Spleen (tissue), 11 donors: ENCODE measurements around the gene AP3B1. TPM values are rescaled to one million over a fixed set of nuclear protein-coding genes. Genes with fewer than 3 reads are reported as not detected.

Experiments
- DNase-seq: peaks from one replicate; pipeline ENCODE4 v3.0.0-alpha.2; 2020
- H3K27ac ChIP-seq, 8 donors: fragments of 200-600 bp; sonication (generic) in 7 of 8; 1 replicate in 4 of 8; 2 replicates in 4 of 8; pipeline versions ENCODE4 v1.5.0 to v1.8.0; 2016 to 2021; ENCODE audit warnings: inconsistent platforms in 4 of 8, mild to moderate bottlenecking in 4 of 8, moderate library complexity in 1 of 8
- H3K27me3 ChIP-seq, 7 donors: fragments of 200-600 bp; sonication (generic) in 6 of 7; replicated peaks in 1 of 7; 1 replicate in 4 of 7; 2 replicates in 3 of 7; pipeline versions ENCODE4 v1.5.0 to v1.8.0; 2016 to 2021; ENCODE audit warnings: inconsistent platforms in 3 of 7, mild to moderate bottlenecking in 1 of 7
- H3K36me3 ChIP-seq, 6 donors: fragments of 200-600 bp; sonication (generic) in 5 of 6; 1 replicate in 4 of 6; 2 replicates in 2 of 6; pipeline versions ENCODE4 v1.5.0 to v1.8.0; 2016 to 2021; ENCODE audit warnings: inconsistent platforms in 2 of 6
- H3K4me1 ChIP-seq, 6 donors: fragments of 200-600 bp; sonication (generic) in 5 of 6; 1 replicate in 3 of 6; 2 replicates in 3 of 6; pipeline versions ENCODE4 v1.5.0 to v1.8.0; 2016 to 2021; ENCODE audit warnings: inconsistent platforms in 3 of 6
- H3K4me3 ChIP-seq, 8 donors: fragments of 200-600 bp; sonication (generic) in 7 of 8; 1 replicate in 4 of 8; 2 replicates in 4 of 8; pipeline versions ENCODE4 v1.5.0 to v1.8.0; 2016 to 2021; ENCODE audit warnings: inconsistent platforms in 4 of 8, mild to moderate bottlenecking in 4 of 8, moderate library complexity in 2 of 8
- H3K9me3 ChIP-seq, 8 donors: fragments of 200-600 bp; sonication (generic) in 7 of 8; 1 replicate in 4 of 8; 2 replicates in 4 of 8; pipeline versions ENCODE4 v1.5.0 to v1.8.0; 2016 to 2021; ENCODE audit warnings: inconsistent platforms in 4 of 8
- CTCF ChIP-seq, 11 experiments: fragments of 200-600 bp in 7 of 11; fragments of 450-650 bp in 4 of 11; sonication (generic) in 4 of 11; IDR thresholded peaks in 8 of 11; conservative IDR thresholded peaks in 3 of 11; 1 replicate in 7 of 11; 2 replicates in 4 of 11; pipeline versions ENCODE4 v1.4.0 to v1.8.0; 2016 to 2021; ENCODE audit warnings: antibody characterized with exemption in 11 of 11, inconsistent platforms in 4 of 11, mild to moderate bottlenecking in 1 of 11
- POLR2A ChIP-seq, 3 donors: fragments of 450-650 bp; IDR thresholded peaks; one replicate each; pipeline ENCODE4 v1.5.1; 2017; ENCODE audit warnings: antibody characterized with exemption in 3 of 3, mild to moderate bottlenecking in 1 of 3
- POLR2AphosphoS5 ChIP-seq, 3 donors: sonication (generic); formaldehyde crosslinking; IDR thresholded peaks; one replicate each; pipeline ENCODE4 v1.5.1; 2017; ENCODE audit warnings: antibody characterized with exemption in 3 of 3
- WGBS, 5 donors: extraction: QIAGEN DNeasy Blood & Tissue Kit in 3 of 5; methylation state at CpG; one replicate each; pipeline versions ENCODE4 v1.1.5 to v1.1.7; 2013 to 2018; 5-methylcytosine and 5-hydroxymethylcytosine counted together
- intact Hi-C: fragments of 100-400 bp; cut with DNase I; formaldehyde crosslinking; loops from one replicate; pipeline ENCODE4 v1.15.0; 2023; ENCODE audit warnings: low total_unique reads
- polyA plus RNA-seq, 3 donors: library from polyadenylated mRNA; stranded (reverse); fragments of 200-250 nt; gene quantifications; one replicate each; pipeline ENCODE4 v1.2.1, GENCODE V29; 2013
- total RNA-seq, 7 donors: library from RNA; depleted of rRNA in 3 of 7; stranded (reverse); fragments of >200 nt in 3 of 7; fragmentation: NEBNext Ultra II Directional in 4 of 7; extraction: Animal tissue kit (Norgen Biotek cat#: 25700) in 4 of 7; gene quantifications; one replicate each; pipeline versions ENCODE4 v1.1.0 to v1.2.1, GENCODE V29; 2016 to 2021
- donor health status: healthy with polysubstance abuse.
- donor health status: DM: no; HTN: no; CAD: no; lungs with moderate emphysema.
- donor health status: DM: no; HTN: no; CAD: no.
- donor health status: Bipolar disorder and iron deficiency.
- donor health status: healthy.
- donor health status: DM: no; HTN: no; CAD: no.
- donor health status: DM: yes; HTN: yes; CAD: no.

AP3B1 gene
- total and polyA plus RNA-seq, 10 donors, result 27.9 to 76.2 (median 48.2) TPM

GRCh38 chr5:78237911-78238310, 56.6 kb downstream of the AP3B1 start:
- TF ChIP-seq POLR2AphosphoS5 (IDR thresholded peaks at IDR 0.05), result no peak
- no peak for TF ChIP-seq CTCF (IDR thresholded peaks at IDR 0.05 in 8 of 11, conservative IDR thresholded peaks at IDR 0.05 in 3 of 11)
- no peak for TF ChIP-seq POLR2A (IDR thresholded peaks at IDR 0.05)
- H3K9me3 ChIP-seq, result no peaks in the 10 kb centered on the region
- peaks cover 0 to 5% (median 0%) of the 10 kb centered on the region in 6 donors for H3K4me1 ChIP-seq
- WGBS, 5 donors, result 86 to 99% (median 98%) methylated on average over 3 of the region's 3 CpGs
- DNase-seq, result no peak
- H3K27ac ChIP-seq, result no peak overlapping the region
- no peak overlapping the region for H3K4me3 ChIP-seq
- no peaks in the 10 kb centered on the region for H3K27me3 ChIP-seq
- intact Hi-C loops, result no loop called here
- peaks cover 0 to 35% (median 4%) of the 10 kb centered on the region in 6 donors for H3K36me3 ChIP-seq

- no peaks in the 10 kb centered on the region for H3K4me1 ChIP-seq
- H3K4me3 ChIP-seq, result no peak overlapping the region
- peaks cover 0 to 35% (median 4%) of the 10 kb centered on the region in 6 donors for H3K36me3 ChIP-seq
- H3K9me3 ChIP-seq, result no peaks in the 10 kb centered on the region
- intact Hi-C loops, result no loop called here
- H3K27ac ChIP-seq, result no peak overlapping the region
- H3K27me3 ChIP-seq, result no peaks in the 10 kb centered on the region
- no peak for DNase-seq
- no peak for TF ChIP-seq CTCF (IDR thresholded peaks at IDR 0.05 in 8 of 11, conservative IDR thresholded peaks at IDR 0.05 in 3 of 11)
- TF ChIP-seq POLR2AphosphoS5 (IDR thresholded peaks at IDR 0.05), result no peak
- TF ChIP-seq POLR2A (IDR thresholded peaks at IDR 0.05), result no peak
- 96 to 99% (median 97%) methylated on average over 2 of the region's 2 CpGs for WGBS, 5 donors
These were observed 58.5 kb downstream of the AP3B1 start for GRCh38 chr5:78236046-78236445.

GRCh38 chr5:78235289-78235688, 59.2 kb downstream of the AP3B1 start:
- Histone ChIP-seq H3K4me3 (no peak overlapping the region), H3K27ac (no peak overlapping the region), H3K9me3 (no peaks in the 10 kb centered on the region), H3K4me1 (no peaks in the 10 kb centered on the region), H3K36me3 (peaks cover 0 to 30% (median 4%) of the 10 kb centered on the region in 6 donors), H3K27me3 (no peaks in the 10 kb centered on the region)
- intact Hi-C loops, result no loop called here
- DNase-seq, result no peak
- WGBS, 5 donors, result 95 to 98% (median 96%) methylated on average over 3 of the region's 3 CpGs
- TF ChIP-seq POLR2A (IDR thresholded peaks at IDR 0.05) (no peak), CTCF (IDR thresholded peaks at IDR 0.05 in 8 of 11, conservative IDR thresholded peaks at IDR 0.05 in 3 of 11) (no peak), POLR2AphosphoS5 (IDR thresholded peaks at IDR 0.05) (no peak)

- no peak overlapping the region for H3K4me3 ChIP-seq
- DNase-seq, result no peak
- no peaks in the 10 kb centered on the region for H3K9me3 ChIP-seq
- intact Hi-C loops, result no loop called here
- no peak overlapping the region for H3K27ac ChIP-seq
- H3K27me3 ChIP-seq, result no peaks in the 10 kb centered on the region
- no peaks in the 10 kb centered on the region for H3K4me1 ChIP-seq
- 92 to 100% (median 100%) methylated on average over 1 of the region's 1 CpG for WGBS, 5 donors
- peaks cover 0 to 25% (median 4%) of the 10 kb centered on the region in 6 donors for H3K36me3 ChIP-seq
- TF ChIP-seq CTCF (IDR thresholded peaks at IDR 0.05 in 8 of 11, conservative IDR thresholded peaks at IDR 0.05 in 3 of 11), result no peak
- TF ChIP-seq POLR2A (IDR thresholded peaks at IDR 0.05), result no peak
- TF ChIP-seq POLR2AphosphoS5 (IDR thresholded peaks at IDR 0.05), result no peak
These were observed 59.7 kb downstream of the AP3B1 start for GRCh38 chr5:78234804-78235203.
